Measurements from ENCODE around the gene ABCB4. TPM values are rescaled to one million over a fixed set of nuclear protein-coding genes. Genes with fewer than 3 reads are reported as not detected.

Gene ABCB4
- total RNA-seq, 1 experiment from 2014 or later, result 0.20 TPM

- no peak overlapping the region for H3K4ac ChIP-seq (ENCODE audit: low read depth, low read length)
- no peak overlapping the region for H3K9ac ChIP-seq (ENCODE audit: extremely low read depth, insufficient read length, low read length)
- H2BK5ac ChIP-seq (ENCODE audit: insufficient read length, low read length), result no peak overlapping the region
- no peaks in the 10 kb centered on the region for H3K27me3 ChIP-seq (ENCODE audit: insufficient read depth, low read length)
- no peak overlapping the region for H3K18ac ChIP-seq (ENCODE audit: insufficient read length, low read depth, low read length)
- no peak overlapping the region for H3T11ph ChIP-seq (ENCODE audit: low read length)
- no peak for TF ChIP-seq CTCF (conservative IDR thresholded peaks at IDR 0.05)
- no peaks in the 10 kb centered on the region for H3K79me2 ChIP-seq (ENCODE audit: insufficient read depth, low read length)
- H4K20me1 ChIP-seq (ENCODE audit: control insufficient read depth, insufficient read depth, insufficient read length), result no peaks in the 10 kb centered on the region
- H2AK5ac ChIP-seq (ENCODE audit: insufficient read length, low read length), result no peak overlapping the region
- no peak overlapping the region for H3K23ac ChIP-seq (ENCODE audit: insufficient read length, low read depth, low read length)
- no peak overlapping the region for H4K91ac ChIP-seq (ENCODE audit: insufficient read length, low read depth, low read length)
- no peak overlapping the region for H2BK15ac ChIP-seq (ENCODE audit: low read depth, low read length)
- no CpG with 5 or more reads among the region's 5 CpGs for WGBS (ENCODE audit: extremely low coverage, insufficient read length, low lambda C conversion rate)
- H3K9me3 Mint-ChIP-seq, result no peaks in the 10 kb centered on the region
- no peak overlapping the region for H4K8ac ChIP-seq (replicated peaks; ENCODE audit: insufficient read length, low read depth, low read length)
- no peak overlapping the region for H2BK12ac ChIP-seq (ENCODE audit: insufficient read length, low read depth, low read length)
- H3K4me1 Mint-ChIP-seq, result peaks cover 0 to 4% of the 10 kb centered on the region in 2 experiments; a peak in 1 of 4 replicates
- no peak overlapping the region for H2BK120ac ChIP-seq (ENCODE audit: low read depth, low read length, poor library complexity, severe bottlenecking)
- H3K27me3 Mint-ChIP-seq (ENCODE audit: low read depth), result no peaks in the 10 kb centered on the region
- H3K36me3 Mint-ChIP-seq (ENCODE audit: insufficient read depth in 1 of 3, low read depth in 3 of 3), result no peaks in the 10 kb centered on the region
- H2AFZ ChIP-seq (ENCODE audit: low read length), result no peak overlapping the region
- H3K4me1 ChIP-seq (ENCODE audit: insufficient read depth, low read length), result no peaks in the 10 kb centered on the region
- H3K79me1 ChIP-seq (ENCODE audit: insufficient read depth, low read depth, low read length, poor library complexity, severe bottlenecking), result no peaks in the 10 kb centered on the region
- no peaks in the 10 kb centered on the region for H3K23me2 ChIP-seq (ENCODE audit: insufficient read length, low read depth, low read length, poor library complexity, severe bottlenecking)
- H3K4me3 Mint-ChIP-seq, result no peak overlapping the region
- no peaks in the 10 kb centered on the region for H3K9me3 ChIP-seq (ENCODE audit: control insufficient read depth, low read depth, low read length)
- H3K14ac ChIP-seq (ENCODE audit: insufficient read depth, low read length), result no peak overlapping the region
- no peak overlapping the region; a peak in 1 of 7 replicates for H3K27ac Mint-ChIP-seq
- no peak overlapping the region for H3K56ac ChIP-seq (ENCODE audit: insufficient read length, low read depth, low read length)
- H3K27ac ChIP-seq (ENCODE audit: insufficient read length, low read depth, low read length), result no peak overlapping the region
- H2BK20ac ChIP-seq (ENCODE audit: low read depth, low read length, poor library complexity, severe bottlenecking), result no peak overlapping the region
- DNase-seq, result no peak
- no peak overlapping the region for H3K4me2 ChIP-seq (ENCODE audit: insufficient read depth, insufficient read length, low read length)
- no peak overlapping the region for H4K5ac ChIP-seq (ENCODE audit: insufficient read length, low read depth, low read length)
Measured at GRCh38 chr7:87424075-87424474, 51.4 kb downstream of the ABCB4 start.
